Fibroblast of lung (primary cell): ENCODE results near the gene TGDS.

ENCODE experiments used
- EZH2 ChIP-seq: IDR thresholded peaks from 2 replicates; pipeline ENCODE4 v1.5.1; 2012; ENCODE audit warnings: low read length, control low read depth, mild to moderate bottlenecking; ENCODE audit errors: missing control alignments
- TF ChIP-seq, protein P1 (sequence below), 2 donors: IDR thresholded peaks in 1 of 2; conservative IDR thresholded peaks in 1 of 2; 1 replicate in 1 of 2; 2 replicates in 1 of 2; pipeline ENCODE4 v1.5.1; 2011 to 2012; ENCODE audit warnings: low read length in 2 of 2, control low read depth in 1 of 2, inconsistent platforms in 1 of 2, low read depth in 1 of 2, mild to moderate bottlenecking in 1 of 2

DNA sequence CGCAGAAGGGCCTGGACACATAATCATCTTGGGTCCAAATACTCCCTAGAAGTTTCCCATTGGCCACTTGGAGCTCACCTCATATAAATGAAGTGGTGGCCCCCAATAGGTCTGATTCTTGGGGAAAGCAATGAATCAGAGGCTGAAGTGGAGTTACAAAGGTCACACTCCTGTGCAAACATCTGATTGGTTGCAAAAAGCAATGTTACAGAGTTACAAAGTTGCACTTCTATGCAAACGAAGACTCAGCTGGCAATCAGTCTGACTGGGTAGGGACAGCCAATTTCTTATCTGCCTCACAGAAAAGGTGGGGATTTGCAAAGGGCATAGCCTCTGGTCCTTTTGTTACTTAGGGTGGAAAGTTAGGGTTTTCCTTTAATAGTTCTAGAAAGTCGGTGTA, 3.9 kb upstream of the TGDS start:
- no peak for TF ChIP-seq EZH2
- TF ChIP-seq, protein P1, sequence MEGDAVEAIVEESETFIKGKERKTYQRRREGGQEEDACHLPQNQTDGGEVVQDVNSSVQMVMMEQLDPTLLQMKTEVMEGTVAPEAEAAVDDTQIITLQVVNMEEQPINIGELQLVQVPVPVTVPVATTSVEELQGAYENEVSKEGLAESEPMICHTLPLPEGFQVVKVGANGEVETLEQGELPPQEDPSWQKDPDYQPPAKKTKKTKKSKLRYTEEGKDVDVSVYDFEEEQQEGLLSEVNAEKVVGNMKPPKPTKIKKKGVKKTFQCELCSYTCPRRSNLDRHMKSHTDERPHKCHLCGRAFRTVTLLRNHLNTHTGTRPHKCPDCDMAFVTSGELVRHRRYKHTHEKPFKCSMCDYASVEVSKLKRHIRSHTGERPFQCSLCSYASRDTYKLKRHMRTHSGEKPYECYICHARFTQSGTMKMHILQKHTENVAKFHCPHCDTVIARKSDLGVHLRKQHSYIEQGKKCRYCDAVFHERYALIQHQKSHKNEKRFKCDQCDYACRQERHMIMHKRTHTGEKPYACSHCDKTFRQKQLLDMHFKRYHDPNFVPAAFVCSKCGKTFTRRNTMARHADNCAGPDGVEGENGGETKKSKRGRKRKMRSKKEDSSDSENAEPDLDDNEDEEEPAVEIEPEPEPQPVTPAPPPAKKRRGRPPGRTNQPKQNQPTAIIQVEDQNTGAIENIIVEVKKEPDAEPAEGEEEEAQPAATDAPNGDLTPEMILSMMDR (conservative IDR thresholded peaks at IDR 0.05 in 1 of 2, IDR thresholded peaks at IDR 0.05 in 1 of 2; ENCODE audit: low read depth in 1 of 2, low read length in 2 of 2), result no peak
